ENCODE data around the gene PLCB2.

PLCB2 gene

GRCh38 chr15:40295297-40295696 is 12.4 kb downstream of the PLCB2 start:
- no peak for TF ChIP-seq FOXP2 (optimal IDR thresholded peaks at IDR 0.05; ENCODE audit: borderline replicate concordance, extremely low read depth, extremely low read length, insufficient read depth)
- no peak for TF ChIP-seq TAF1 (IDR thresholded peaks at IDR 0.05; ENCODE audit: borderline replicate concordance, insufficient read depth, low read length)
- TF ChIP-seq POLR2AphosphoS5 (IDR thresholded peaks at IDR 0.05; ENCODE audit: low read depth, low read length) = no peak
- no peak for TF ChIP-seq REST (IDR thresholded peaks at IDR 0.05; ENCODE audit: insufficient read depth in 1 of 2, low read depth in 2 of 2, low read length in 2 of 2)
- no peak for TF ChIP-seq SIN3A (IDR thresholded peaks at IDR 0.05; ENCODE audit: borderline replicate concordance, insufficient read depth, low read length)

GRCh38 chr15:40293905-40294895 is 13.5 kb downstream of the PLCB2 start:
- TF ChIP-seq TAF1 (IDR thresholded peaks at IDR 0.05; ENCODE audit: borderline replicate concordance, insufficient read depth, low read length) (no peak), FOXP2 (optimal IDR thresholded peaks at IDR 0.05; ENCODE audit: borderline replicate concordance, extremely low read depth, extremely low read length, insufficient read depth) (no peak)

GRCh38 chr15:40293006-40293405 is 14.7 kb downstream of the PLCB2 start:
- TF ChIP-seq FOXP2 (optimal IDR thresholded peaks at IDR 0.05; ENCODE audit: borderline replicate concordance, extremely low read depth, extremely low read length, insufficient read depth) = no peak

- TF ChIP-seq POLR2AphosphoS5 (IDR thresholded peaks at IDR 0.05; ENCODE audit: low read depth, low read length) (no peak), TAF1 (IDR thresholded peaks at IDR 0.05; ENCODE audit: borderline replicate concordance, insufficient read depth, low read length) (no peak), REST (IDR thresholded peaks at IDR 0.05; ENCODE audit: insufficient read depth in 1 of 2, low read depth in 2 of 2, low read length in 2 of 2) (no peak), SIN3A (IDR thresholded peaks at IDR 0.05; ENCODE audit: borderline replicate concordance, insufficient read depth, low read length) (no peak), FOXP2 (optimal IDR thresholded peaks at IDR 0.05; ENCODE audit: borderline replicate concordance, extremely low read depth, extremely low read length, insufficient read depth) (no peak)
Measured at GRCh38 chr15:40292246-40292645, 15.5 kb downstream of the PLCB2 start.

- TF ChIP-seq REST (IDR thresholded peaks at IDR 0.05; ENCODE audit: insufficient read depth in 1 of 2, low read depth in 2 of 2, low read length in 2 of 2) (no peak), FOXP2 (optimal IDR thresholded peaks at IDR 0.05; ENCODE audit: borderline replicate concordance, extremely low read depth, extremely low read length, insufficient read depth) (no peak), SIN3A (IDR thresholded peaks at IDR 0.05; ENCODE audit: borderline replicate concordance, insufficient read depth, low read length) (no peak), POLR2AphosphoS5 (IDR thresholded peaks at IDR 0.05; ENCODE audit: low read depth, low read length) (no peak), TAF1 (IDR thresholded peaks at IDR 0.05; ENCODE audit: borderline replicate concordance, insufficient read depth, low read length) (no peak)
Measured at GRCh38 chr15:40290918-40291574, 16.7 kb downstream of the PLCB2 start.

GRCh38 chr15:40290545-40290917 is 17.2 kb downstream of the PLCB2 start:
- no peak for TF ChIP-seq REST (IDR thresholded peaks at IDR 0.05; ENCODE audit: insufficient read depth in 1 of 2, low read depth in 2 of 2, low read length in 2 of 2)
- no peak for TF ChIP-seq SIN3A (IDR thresholded peaks at IDR 0.05; ENCODE audit: borderline replicate concordance, insufficient read depth, low read length)
- no peak for TF ChIP-seq TAF1 (IDR thresholded peaks at IDR 0.05; ENCODE audit: borderline replicate concordance, insufficient read depth, low read length)
- TF ChIP-seq FOXP2 (optimal IDR thresholded peaks at IDR 0.05; ENCODE audit: borderline replicate concordance, extremely low read depth, extremely low read length, insufficient read depth) = no peak
- TF ChIP-seq POLR2AphosphoS5 (IDR thresholded peaks at IDR 0.05; ENCODE audit: low read depth, low read length) = no peak
